GM12864 (cell line): ENCODE data around the gene TBC1D26.
"Not testable (repeated sequence)": the region's sequence is repeated elsewhere in the genome, so short reads cannot be mapped to it uniquely, and the experiment has no call there.

Source experiments
- DNase-seq: peaks from one replicate; pipeline ENCODE4 v3.0.0-alpha.2; 2011; ENCODE audit warnings: low read depth
- H3K4me3 ChIP-seq: 2 replicates; pipeline ENCODE4 v1.5.1; 2011; ENCODE audit warnings: mild to moderate bottlenecking, low read depth, low read length, control low read depth
- CTCF ChIP-seq: IDR thresholded peaks from 2 replicates; pipeline ENCODE4 v1.5.1; 2011; ENCODE audit warnings: low read depth, mild to moderate bottlenecking, moderate library complexity, low read length, control low read depth, inconsistent platforms; ENCODE audit errors: missing control alignments

The TBC1D26 gene

GRCh38 chr17:15738066-15738465 is 6.0 kb downstream of the TBC1D26 start:
- no peak for DNase-seq
- no peak overlapping the region for H3K4me3 ChIP-seq
- TF ChIP-seq CTCF: no peak

DNA sequence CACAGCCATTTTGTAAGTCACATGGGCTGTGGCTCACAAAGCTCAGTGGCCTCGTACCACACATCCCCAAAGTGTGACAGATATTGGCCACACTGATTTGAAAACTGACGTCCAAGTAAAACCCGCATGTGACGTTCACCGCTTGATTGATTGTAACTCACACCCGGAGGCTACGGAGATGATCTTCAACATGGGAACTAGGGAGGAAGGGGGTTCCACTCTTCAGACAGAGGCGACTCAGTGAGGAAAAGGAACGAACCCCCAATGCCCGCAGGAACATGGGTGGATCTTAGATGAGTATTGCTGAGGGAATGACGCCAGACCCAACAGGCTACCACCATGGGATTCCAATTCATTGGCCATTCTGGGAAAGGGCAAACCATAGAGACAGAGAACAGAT is 7.2 kb downstream of the TBC1D26 start:
- H3K4me3 ChIP-seq, DNase-seq: not testable (repeated sequence)

DNA sequence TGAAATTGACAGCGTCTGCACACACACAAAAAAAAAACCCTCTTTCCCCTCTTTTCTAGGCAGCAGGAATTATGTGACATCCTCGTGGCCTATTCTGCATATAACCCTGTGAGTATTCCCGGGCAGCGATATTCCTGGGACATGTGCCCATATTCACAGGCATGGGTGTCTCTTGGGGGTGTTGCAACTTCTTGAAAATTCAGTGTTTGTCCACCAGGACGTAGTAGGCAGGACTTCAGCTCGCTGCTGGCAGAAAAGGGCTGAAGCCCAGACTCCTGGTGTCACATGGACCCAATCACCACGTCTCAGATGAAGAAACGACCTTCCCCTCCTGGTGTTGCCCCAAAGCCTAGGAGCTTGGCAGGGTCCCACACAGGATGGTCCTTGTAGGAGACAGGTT is 8.0 kb downstream of the TBC1D26 start:
- not testable (repeated sequence) for DNase-seq

GRCh38 chr17:15740570-15741120 is 8.6 kb downstream of the TBC1D26 start:
- TF ChIP-seq CTCF: no peak
- no peak overlapping the region for H3K4me3 ChIP-seq
- no peak for DNase-seq

More for the DNA sequence above, 8.0 kb downstream of the TBC1D26 start:
- not testable (repeated sequence) for H3K4me3 ChIP-seq

DNA sequence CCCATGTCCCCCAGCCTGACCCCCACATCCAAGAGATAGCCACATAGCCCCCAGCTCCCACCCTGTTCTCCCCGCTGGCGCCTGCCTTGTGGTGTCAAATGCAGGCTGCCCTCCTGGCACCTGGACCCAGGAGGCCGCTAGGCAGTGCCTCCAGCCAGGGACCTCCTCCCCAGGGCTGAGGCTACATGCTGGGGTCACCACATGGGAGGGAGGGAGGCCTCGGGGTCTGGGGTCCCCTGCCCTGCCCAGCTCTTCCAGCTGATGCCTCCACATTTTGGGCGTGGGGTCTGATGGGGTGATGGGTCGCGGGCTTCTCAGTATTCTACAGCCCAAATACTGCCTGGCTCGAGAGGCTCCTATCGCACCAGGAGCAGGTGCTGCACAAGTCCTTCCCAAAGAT is 9.5 kb downstream of the TBC1D26 start:
- H3K4me3 ChIP-seq: no peak overlapping the region
- no peak for TF ChIP-seq CTCF
- no peak for DNase-seq

DNA sequence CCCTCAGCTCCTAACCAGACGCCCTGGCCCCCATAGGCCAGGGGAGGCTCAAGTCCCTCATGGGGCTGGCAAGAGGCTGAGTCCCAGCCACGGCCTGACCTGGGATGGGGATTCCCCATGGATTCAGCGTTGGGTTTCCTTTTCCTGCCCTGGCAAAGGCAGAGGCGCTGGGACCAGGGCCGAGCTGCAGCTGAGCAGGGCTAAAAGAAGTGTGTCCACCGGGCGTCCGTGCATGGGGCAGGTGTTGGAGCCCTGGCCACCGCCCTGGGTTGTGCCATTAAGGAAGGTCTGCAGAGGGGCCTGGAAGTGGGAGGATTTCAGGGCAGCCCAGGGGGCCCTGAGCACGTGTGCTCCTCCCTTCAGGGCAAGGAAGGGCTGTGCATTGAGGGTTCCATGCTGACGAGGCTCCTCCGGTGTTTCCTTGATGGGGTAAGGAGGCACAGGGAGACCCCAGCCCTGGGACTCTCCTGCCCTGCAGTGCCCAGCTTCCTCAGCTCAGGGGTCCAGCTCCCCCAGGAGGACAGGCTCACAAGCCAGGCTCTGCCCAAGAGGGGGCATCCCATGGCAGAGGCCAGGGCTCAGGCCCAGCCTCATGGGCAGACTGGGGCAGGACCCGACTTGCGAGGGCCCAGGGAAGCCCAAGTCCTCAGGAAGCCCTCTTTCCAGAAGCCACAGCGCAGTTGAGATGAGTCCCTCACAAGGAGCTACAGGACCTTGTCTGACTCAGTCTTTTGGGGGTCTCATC is 10.1 kb downstream of the TBC1D26 start:
- no peak for DNase-seq
- H3K4me3 ChIP-seq: no peak overlapping the region
- TF ChIP-seq CTCF: no peak

GRCh38 chr17:15742921-15743320 is 10.8 kb downstream of the TBC1D26 start:
- H3K4me3 ChIP-seq: no peak overlapping the region
- no peak for TF ChIP-seq CTCF
- no peak for DNase-seq

DNA sequence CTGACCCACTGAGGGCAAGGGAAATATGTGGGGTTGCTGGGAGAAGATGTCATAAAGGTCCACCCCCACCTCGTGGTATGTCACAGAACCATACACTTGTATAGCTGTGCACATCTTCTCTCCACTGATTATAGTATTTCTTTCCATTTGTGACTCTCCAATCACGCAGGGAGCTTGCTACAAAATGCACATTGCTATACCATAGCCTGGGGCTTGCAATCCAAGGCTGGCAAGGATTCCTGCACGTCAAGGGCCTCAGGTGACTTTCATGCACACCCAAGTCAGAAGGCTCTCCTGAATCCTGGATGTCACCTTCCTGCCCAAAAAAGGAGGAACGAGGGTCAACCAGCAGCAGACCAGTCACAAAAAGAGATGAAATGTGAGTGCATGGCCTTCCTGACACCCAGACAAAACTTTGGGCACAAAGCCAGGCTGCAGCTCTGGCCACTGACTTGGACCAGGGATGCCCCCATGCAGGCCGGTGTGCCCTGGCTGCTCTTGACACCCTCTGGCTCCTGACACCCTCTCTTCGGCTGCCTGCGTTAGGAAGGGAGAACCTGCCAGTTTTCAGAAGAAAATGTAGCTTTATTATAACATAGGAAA is 12.1 kb downstream of the TBC1D26 start:
- TF ChIP-seq CTCF: no peak
- no peak for DNase-seq
- no peak overlapping the region for H3K4me3 ChIP-seq
